Muscle layer of colon (tissue), 2 donors: ENCODE results near the gene YAF2.

Source experiments
- H3K27ac ChIP-seq: one replicate; pipeline ENCODE4 v1.7.0; 2013; ENCODE audit warnings: low read depth, mild to moderate bottlenecking, low read length, moderate library complexity
- H3K27me3 ChIP-seq, 2 donors: one replicate each; pipeline ENCODE4 v1.7.0; 2013; ENCODE audit warnings: low read length in 2 of 2, mild to moderate bottlenecking in 2 of 2; ENCODE audit not compliant: insufficient read depth in 2 of 2, control insufficient read depth in 1 of 2
- H3K36me3 ChIP-seq: one replicate; pipeline ENCODE4 v1.7.0; 2013; ENCODE audit warnings: mild to moderate bottlenecking, low read length; ENCODE audit not compliant: insufficient read depth
- H3K4me1 ChIP-seq: one replicate; pipeline ENCODE4 v1.7.0; 2013; ENCODE audit warnings: mild to moderate bottlenecking, low read length; ENCODE audit not compliant: insufficient read depth
- H3K4me3 ChIP-seq, 2 donors: one replicate each; pipeline ENCODE4 v1.7.0; 2013; ENCODE audit warnings: low read length in 2 of 2, low read depth in 1 of 2, mild to moderate bottlenecking in 1 of 2, moderate library complexity in 1 of 2
- H3K9ac ChIP-seq: one replicate; pipeline ENCODE4 v1.7.0; 2013; ENCODE audit warnings: low read length
- H3K9me3 ChIP-seq: one replicate; pipeline ENCODE4 v1.7.0; 2013; ENCODE audit warnings: mild to moderate bottlenecking, low read length
- donor health status: abdominal sarcoma.
- donor health status: Adenocarcinoma of cecum.

The YAF2 gene

GRCh38 chr12:42275499-42275898 is 37.5 kb upstream of the YAF2 start:
- no peak overlapping the region for H3K9ac ChIP-seq
- H3K27ac ChIP-seq = no peak overlapping the region
- H3K4me1 ChIP-seq = no peaks in the 10 kb centered on the region
- no peaks in the 10 kb centered on the region for H3K9me3 ChIP-seq
- no peaks in the 10 kb centered on the region for H3K36me3 ChIP-seq
- no peak overlapping the region for H3K4me3 ChIP-seq
- H3K27me3 ChIP-seq = no peaks in the 10 kb centered on the region

GRCh38 chr12:42273706-42274105 is 35.7 kb upstream of the YAF2 start:
- H3K27me3 ChIP-seq = no peaks in the 10 kb centered on the region
- H3K36me3 ChIP-seq = no peaks in the 10 kb centered on the region
- no peak overlapping the region for H3K9ac ChIP-seq
- no peaks in the 10 kb centered on the region for H3K4me1 ChIP-seq
- no peak overlapping the region for H3K27ac ChIP-seq
- H3K4me3 ChIP-seq = no peak overlapping the region
- no peaks in the 10 kb centered on the region for H3K9me3 ChIP-seq

- no peak overlapping the region for H3K9ac ChIP-seq
- H3K4me1 ChIP-seq = no peaks in the 10 kb centered on the region
- no peak overlapping the region for H3K27ac ChIP-seq
- H3K36me3 ChIP-seq = no peaks in the 10 kb centered on the region
- no peak overlapping the region for H3K4me3 ChIP-seq
- H3K27me3 ChIP-seq = no peaks in the 10 kb centered on the region
- no peaks in the 10 kb centered on the region for H3K9me3 ChIP-seq
Observed at GRCh38 chr12:42270596-42270995, 32.5 kb upstream of the YAF2 start.

GRCh38 chr12:42267413-42268190 is 29.6 kb upstream of the YAF2 start:
- Histone ChIP-seq H3K27me3 (no peaks in the 10 kb centered on the region), H3K9me3 (no peaks in the 10 kb centered on the region), H3K4me1 (no peaks in the 10 kb centered on the region), H3K36me3 (no peaks in the 10 kb centered on the region), H3K27ac (no peak overlapping the region), H3K9ac (no peak overlapping the region), H3K4me3 (no peak overlapping the region)

GRCh38 chr12:42266579-42267230 is 28.7 kb upstream of the YAF2 start:
- Histone ChIP-seq H3K27me3 (no peaks in the 10 kb centered on the region), H3K9me3 (no peaks in the 10 kb centered on the region), H3K36me3 (no peaks in the 10 kb centered on the region)

GRCh38 chr12:42262271-42262670 is 24.2 kb upstream of the YAF2 start:
- Histone ChIP-seq H3K4me3 (no peak overlapping the region), H3K9me3 (no peaks in the 10 kb centered on the region), H3K27me3 (no peaks in the 10 kb centered on the region), H3K27ac (no peak overlapping the region), H3K4me1 (no peaks in the 10 kb centered on the region), H3K36me3 (no peaks in the 10 kb centered on the region), H3K9ac (no peak overlapping the region)

More at GRCh38 chr12:42266579-42267230, 28.7 kb upstream of the YAF2 start:
- Histone ChIP-seq H3K9ac (no peak overlapping the region), H3K4me1 (no peaks in the 10 kb centered on the region), H3K4me3 (no peak overlapping the region), H3K27ac (no peak overlapping the region)

GRCh38 chr12:42261708-42262107 is 23.7 kb upstream of the YAF2 start:
- Histone ChIP-seq H3K27me3 (no peaks in the 10 kb centered on the region), H3K9me3 (no peaks in the 10 kb centered on the region), H3K4me1 (no peaks in the 10 kb centered on the region), H3K4me3 (no peak overlapping the region), H3K27ac (no peak overlapping the region), H3K9ac (no peak overlapping the region), H3K36me3 (no peaks in the 10 kb centered on the region)

- Histone ChIP-seq H3K27ac (no peak overlapping the region), H3K4me3 (no peak overlapping the region), H3K36me3 (no peaks in the 10 kb centered on the region), H3K9me3 (no peaks in the 10 kb centered on the region), H3K4me1 (no peaks in the 10 kb centered on the region), H3K27me3 (no peaks in the 10 kb centered on the region), H3K9ac (no peak overlapping the region)
Observed at GRCh38 chr12:42260518-42260917, 22.5 kb upstream of the YAF2 start.

GRCh38 chr12:42259699-42260098 is 21.7 kb upstream of the YAF2 start:
- no peaks in the 10 kb centered on the region for H3K36me3 ChIP-seq
- no peaks in the 10 kb centered on the region for H3K4me1 ChIP-seq
- H3K9me3 ChIP-seq = no peaks in the 10 kb centered on the region
- no peak overlapping the region for H3K27ac ChIP-seq
- H3K9ac ChIP-seq = no peak overlapping the region
- no peak overlapping the region for H3K4me3 ChIP-seq
- H3K27me3 ChIP-seq = no peaks in the 10 kb centered on the region

- Histone ChIP-seq H3K36me3 (no peaks in the 10 kb centered on the region), H3K4me3 (no peak overlapping the region), H3K27ac (no peak overlapping the region), H3K9ac (no peak overlapping the region), H3K27me3 (no peaks in the 10 kb centered on the region), H3K4me1 (no peaks in the 10 kb centered on the region), H3K9me3 (no peaks in the 10 kb centered on the region)
Observed at GRCh38 chr12:42255866-42256261, 17.8 kb upstream of the YAF2 start.

GRCh38 chr12:42255221-42255865 is 17.3 kb upstream of the YAF2 start:
- Histone ChIP-seq H3K36me3 (no peaks in the 10 kb centered on the region), H3K4me1 (no peaks in the 10 kb centered on the region), H3K9ac (no peak overlapping the region), H3K27me3 (no peaks in the 10 kb centered on the region), H3K4me3 (no peak overlapping the region), H3K27ac (no peak overlapping the region), H3K9me3 (no peaks in the 10 kb centered on the region)
